RWPE1 (cell line): ENCODE measurements around the gene LCMT2.
A peak's percentile ranks its signal among the peaks of the same experiment; 100 is the strongest.

Experiments used
- CTCF ChIA-PET: fragments of 350-600 bp; sonication (Branson Sonifier 250); formaldehyde crosslinking; extraction: SDS; loops from one replicate; lab custom pipeline; 2021; lab: Yijun Ruan, JAX
- POLR2A ChIA-PET: fragments of 400-600 bp; formaldehyde crosslinking; extraction: SDS; loops from one replicate; lab custom pipeline; 2020; ENCODE audit warnings: antibody characterized with exemption; ENCODE audit not compliant: low non-redundant PET; lab: Yijun Ruan, JAX
- DNase-seq: peaks from one replicate; pipeline ENCODE4 v3.0.0; 2012; ENCODE audit warnings: low spot score
- H3K27ac ChIP-seq: fragments of 450-650 bp; 2 replicates; pipeline ENCODE4 v1.5.1; 2017
- TF ChIP-seq, protein P1 (sequence below): fragments of 450-650 bp; conservative IDR thresholded peaks from 2 replicates; pipeline ENCODE4 v1.5.1; 2017; ENCODE audit warnings: low read depth, mild to moderate bottlenecking

Gene LCMT2

DNA sequence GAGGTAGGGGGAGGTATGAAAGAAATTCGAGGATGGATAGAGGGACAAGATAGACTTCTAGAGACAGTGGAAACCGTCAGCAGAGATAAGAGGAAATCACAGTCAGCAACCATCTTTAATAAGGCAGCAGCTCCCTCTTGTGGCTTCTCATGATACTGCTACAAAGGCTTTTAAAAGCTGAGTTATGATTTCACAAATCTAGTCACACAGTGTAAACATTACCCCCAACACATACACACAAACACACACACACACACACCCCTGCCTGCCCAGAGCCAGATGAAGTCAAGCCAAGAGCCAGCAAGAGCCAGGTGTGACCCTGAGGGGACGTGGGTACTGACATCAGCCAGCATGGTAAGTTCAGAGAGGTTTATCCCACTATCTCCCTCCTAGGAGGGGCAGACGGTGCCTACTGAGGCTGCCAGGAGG is 44.8 kb downstream of the LCMT2 start:
- peak; percentile 82 for DNase-seq
- H3K27ac ChIP-seq: no peak overlapping the region
- POLR2A ChIA-PET: no interaction called here
- CTCF ChIA-PET: interaction anchor here (0.5 to 4.2 kb wide), 35 partner anchors 8 to 581 kb away, joined by 3 to 95 read pairs (median 4); partner anchors contain the start of genes CCNDBP1, EPB42 and TGM5
- TF ChIP-seq, protein P1, sequence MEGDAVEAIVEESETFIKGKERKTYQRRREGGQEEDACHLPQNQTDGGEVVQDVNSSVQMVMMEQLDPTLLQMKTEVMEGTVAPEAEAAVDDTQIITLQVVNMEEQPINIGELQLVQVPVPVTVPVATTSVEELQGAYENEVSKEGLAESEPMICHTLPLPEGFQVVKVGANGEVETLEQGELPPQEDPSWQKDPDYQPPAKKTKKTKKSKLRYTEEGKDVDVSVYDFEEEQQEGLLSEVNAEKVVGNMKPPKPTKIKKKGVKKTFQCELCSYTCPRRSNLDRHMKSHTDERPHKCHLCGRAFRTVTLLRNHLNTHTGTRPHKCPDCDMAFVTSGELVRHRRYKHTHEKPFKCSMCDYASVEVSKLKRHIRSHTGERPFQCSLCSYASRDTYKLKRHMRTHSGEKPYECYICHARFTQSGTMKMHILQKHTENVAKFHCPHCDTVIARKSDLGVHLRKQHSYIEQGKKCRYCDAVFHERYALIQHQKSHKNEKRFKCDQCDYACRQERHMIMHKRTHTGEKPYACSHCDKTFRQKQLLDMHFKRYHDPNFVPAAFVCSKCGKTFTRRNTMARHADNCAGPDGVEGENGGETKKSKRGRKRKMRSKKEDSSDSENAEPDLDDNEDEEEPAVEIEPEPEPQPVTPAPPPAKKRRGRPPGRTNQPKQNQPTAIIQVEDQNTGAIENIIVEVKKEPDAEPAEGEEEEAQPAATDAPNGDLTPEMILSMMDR: peak; percentile 93

DNA sequence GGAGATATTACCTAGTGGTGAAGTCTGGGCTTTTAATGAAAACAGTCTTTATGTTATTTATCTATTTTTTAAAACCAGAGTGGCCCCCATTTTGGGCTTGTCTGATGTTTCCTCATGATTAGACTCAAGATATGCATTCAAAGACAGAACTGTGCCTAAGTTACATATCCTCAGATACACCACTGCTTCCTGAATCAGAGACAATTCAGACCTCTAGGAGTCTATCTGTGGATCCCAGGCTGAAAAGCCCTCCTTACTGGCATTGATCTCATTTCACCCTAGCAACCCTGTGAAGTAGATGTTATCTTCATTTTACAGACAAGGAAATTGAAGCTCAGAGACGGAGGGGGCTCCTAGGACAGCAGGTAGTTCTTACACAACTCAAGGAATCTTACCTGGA is 46.8 kb downstream of the LCMT2 start:
- ChIA-PET POLR2A (no interaction called here), CTCF (interaction anchor here (4.2 kb wide), 1 partner anchor 58 kb away, joined by 95 read pairs; no protein-coding TSS in a partner anchor)
- TF ChIP-seq, protein P1: no peak
- H3K27ac ChIP-seq: no peak overlapping the region
- DNase-seq: no peak

DNA sequence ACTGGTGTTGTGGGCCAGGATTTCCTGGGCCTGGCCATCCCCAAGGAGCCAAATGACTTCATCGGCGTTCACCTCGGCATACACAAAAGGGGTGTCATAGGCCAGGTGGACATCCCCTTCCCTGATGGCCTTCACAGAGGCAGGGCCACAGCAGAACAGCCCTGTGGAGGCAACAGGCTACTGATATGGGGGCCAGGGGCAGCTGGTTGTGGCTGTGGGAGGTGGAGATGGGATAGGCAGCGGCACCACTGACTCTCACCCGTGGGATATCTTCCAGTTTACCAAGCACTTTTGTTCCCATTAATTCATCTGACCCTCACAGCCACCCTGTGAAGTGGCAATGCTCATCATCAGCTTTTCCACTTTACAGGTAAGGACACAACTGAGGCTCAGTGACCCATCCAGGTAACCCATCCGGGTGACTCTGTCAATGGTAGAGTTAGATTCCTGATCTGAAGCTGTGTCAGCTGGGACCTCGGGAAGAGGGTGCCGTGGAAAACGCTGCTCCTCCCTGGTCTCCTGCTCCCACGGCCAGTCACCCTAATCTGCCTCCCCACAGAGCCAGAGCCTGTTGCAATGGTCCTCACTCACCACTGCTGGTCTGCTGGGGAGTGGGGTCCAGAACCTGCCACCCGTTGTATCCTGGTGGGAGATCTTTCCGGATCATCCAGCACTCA is 48.3 kb downstream of the LCMT2 start:
- DNase-seq: no peak
- POLR2A ChIA-PET: no interaction called here
- H3K27ac ChIP-seq: no peak overlapping the region
- TF ChIP-seq, protein P1: no peak
- CTCF ChIA-PET: no interaction called here

DNA sequence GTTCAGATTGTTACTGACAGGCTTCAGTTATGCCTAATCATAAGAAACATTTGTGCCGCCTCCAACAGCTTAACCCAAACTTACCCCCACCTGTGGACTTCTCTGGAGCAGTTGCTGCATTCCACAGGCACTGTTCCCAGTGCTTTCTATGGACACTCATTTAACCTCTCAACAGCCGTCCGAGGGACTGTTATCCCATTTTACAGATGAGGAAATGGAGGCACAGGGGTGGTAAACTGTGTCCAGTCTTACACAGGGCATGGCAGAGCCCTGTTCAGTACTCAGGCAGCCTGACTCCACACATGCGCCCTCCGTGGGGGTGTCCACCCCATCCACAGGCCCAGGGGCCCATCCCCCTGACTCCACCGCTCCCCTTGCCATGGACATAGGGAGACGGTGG is 49.4 kb downstream of the LCMT2 start:
- H3K27ac ChIP-seq: no peak overlapping the region
- POLR2A ChIA-PET: no interaction called here
- no peak for DNase-seq
- TF ChIP-seq, protein P1: no peak
- CTCF ChIA-PET: no interaction called here

DNA sequence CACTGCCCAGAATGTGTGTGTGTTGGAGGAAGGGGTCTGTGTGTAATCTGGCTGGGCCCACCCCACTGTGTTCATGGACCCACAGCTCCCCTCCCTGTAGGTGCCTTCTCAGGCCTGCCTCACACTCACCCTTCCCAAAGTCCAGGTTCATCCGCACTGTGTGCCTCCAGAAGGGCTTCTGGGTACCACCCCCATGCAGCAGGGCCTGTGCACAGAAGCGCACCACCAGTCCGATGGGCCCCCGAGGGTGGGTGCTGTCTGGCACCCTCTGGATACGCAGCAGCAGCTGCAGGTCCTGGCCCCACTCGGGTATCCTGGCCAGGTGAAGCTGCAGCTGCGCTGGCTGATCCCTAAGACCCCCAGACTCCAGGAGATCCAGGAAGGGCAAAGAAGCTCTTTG is 50.9 kb downstream of the LCMT2 start:
- CTCF ChIA-PET: interaction anchor here (1.0 kb wide), 1 partner anchor 54 kb away, joined by 3 read pairs; no protein-coding TSS in a partner anchor
- TF ChIP-seq, protein P1: no peak
- no peak for DNase-seq
- H3K27ac ChIP-seq: no peak overlapping the region
- POLR2A ChIA-PET: no interaction called here

- TF ChIP-seq, protein P1: no peak
- no peak overlapping the region for H3K27ac ChIP-seq
- POLR2A ChIA-PET: no interaction called here
- DNase-seq: no peak
- CTCF ChIA-PET: interaction anchor here (1.0 kb wide), 1 partner anchor 53 kb away, joined by 3 read pairs; no protein-coding TSS in a partner anchor
Observed at GRCh38 chr15:43278869-43279268, 51.5 kb downstream of the LCMT2 start.
